Activated CD4-positive, alpha-beta T cell treated with anti-CD3 and anti-CD28 coated beads, Interleukin-2, amount 50 U/mL, for 24 hours (primary cell): ENCODE measurements around the gene GALE.
"Not testable (repeated sequence)": the region's sequence is repeated elsewhere in the genome, so short reads cannot be mapped to it uniquely, and the experiment has no call there.

ENCODE experiments used
- DNase-seq, 2 donors: peaks; one replicate each; pipeline ENCODE4 v3.0.0-alpha.2; 2020; ENCODE audit warnings: low read depth in 1 of 2, low spot score in 1 of 2

GALE gene

GRCh38 chr1:23810818-23811540 is 10.4 kb upstream of the GALE start:
- peak in 1 of 2 donors; percentile 45 for DNase-seq

- DNase-seq: peak; percentile 61 to 73
Observed at GRCh38 chr1:23809751-23810171, 9.2 kb upstream of the GALE start.

GRCh38 chr1:23807453-23807852 is 6.9 kb upstream of the GALE start:
- DNase-seq: no peak

GRCh38 chr1:23806280-23806679 is 5.7 kb upstream of the GALE start:
- no peak for DNase-seq

- no peak for DNase-seq
Observed at GRCh38 chr1:23805025-23805424, 4.5 kb upstream of the GALE start.

- no peak for DNase-seq
Observed at GRCh38 chr1:23804183-23804835, 3.8 kb upstream of the GALE start.

- DNase-seq: no peak
Observed at GRCh38 chr1:23803674-23804073, 3.1 kb upstream of the GALE start.

- DNase-seq: not testable (repeated sequence)
Observed at GRCh38 chr1:23802809-23803342, 2.3 kb upstream of the GALE start.

- DNase-seq: no peak
Observed at GRCh38 chr1:23801876-23802275, 1.3 kb upstream of the GALE start.

GRCh38 chr1:23801338-23801748 is 789 bp upstream of the GALE start:
- DNase-seq: no peak

- DNase-seq: no peak
Observed at GRCh38 chr1:23799570-23800399, 769 bp downstream of the GALE start.

GRCh38 chr1:23799255-23799569 is 1.3 kb downstream of the GALE start:
- DNase-seq: no peak

- no peak for DNase-seq
Observed at GRCh38 chr1:23798662-23799142, 1.9 kb downstream of the GALE start.

- no peak for DNase-seq
Observed at GRCh38 chr1:23797478-23798448, 2.8 kb downstream of the GALE start.

GRCh38 chr1:23796466-23797271 is 3.9 kb downstream of the GALE start:
- DNase-seq: no peak

GRCh38 chr1:23795676-23796465 is 4.7 kb downstream of the GALE start:
- DNase-seq: no peak

- not testable (repeated sequence) for DNase-seq
Observed at GRCh38 chr1:23794732-23795182, 5.8 kb downstream of the GALE start.

GRCh38 chr1:23793861-23794731 is 6.5 kb downstream of the GALE start:
- no peak for DNase-seq
